GM19463 (cell line): ENCODE measurements around the gene DOK4.

ENCODE experiments used
- ATAC-seq: cut with Tn5 transposase; IDR thresholded peaks from one replicate; pipeline ENCODE4 v1.9.1; 2021; ENCODE audit warnings: mild to moderate bottlenecking, moderate library complexity; ENCODE audit not compliant: unreplicated experiment

DOK4 gene

DNA sequence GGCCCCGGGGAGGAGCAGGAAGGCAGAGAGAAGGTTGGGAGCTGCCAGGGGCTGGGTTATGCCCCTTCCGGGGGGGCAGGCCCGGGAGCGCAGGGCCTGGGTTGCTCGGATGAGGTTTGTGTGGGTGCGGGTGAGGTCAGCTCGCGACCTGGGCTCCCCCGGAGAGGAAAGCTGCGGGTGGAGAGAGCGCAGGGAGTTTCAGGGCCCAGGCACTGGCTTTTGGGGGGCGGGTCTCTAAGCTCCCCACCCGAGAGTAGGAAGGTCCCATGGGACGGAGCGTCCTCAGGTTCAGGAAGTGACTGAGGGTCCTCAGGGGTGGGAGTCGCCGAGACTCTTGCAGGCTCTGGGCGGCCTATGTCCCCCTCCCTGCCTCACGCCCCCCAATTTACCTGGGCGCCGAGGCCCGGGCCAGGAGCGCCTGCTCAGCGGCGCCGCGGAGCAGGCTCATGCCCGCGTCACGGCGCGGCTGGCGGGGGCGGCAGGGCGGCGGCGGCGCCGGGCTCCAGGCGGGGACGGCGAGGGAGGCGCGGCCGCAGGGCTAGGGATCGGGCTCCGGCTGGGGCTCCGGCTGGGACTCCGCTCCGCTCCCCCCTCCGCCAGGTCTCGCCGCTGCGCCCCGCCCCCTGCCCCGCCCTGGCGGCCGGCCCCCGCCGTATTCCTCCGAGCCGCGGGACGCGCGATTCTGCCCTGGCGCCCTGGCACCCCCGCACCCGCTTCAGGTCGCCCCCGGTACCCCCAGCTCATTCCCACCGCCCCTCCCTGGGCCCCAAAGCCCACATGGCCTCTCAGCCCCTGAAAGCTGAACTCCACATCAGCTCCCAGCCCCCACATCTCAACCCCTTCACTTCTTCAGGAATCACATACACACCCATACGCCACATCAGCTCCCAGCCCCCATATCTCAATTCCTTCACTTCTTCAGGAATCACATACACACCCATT lies at the start of gene DOK4:
Gene DOK4 (minus strand): TSS at position 578 of the 942 bp plus-strand sequence. CDS start 6,986 bp downstream, outside the sequence.
- ATAC-seq: peak; percentile 93

DNA sequence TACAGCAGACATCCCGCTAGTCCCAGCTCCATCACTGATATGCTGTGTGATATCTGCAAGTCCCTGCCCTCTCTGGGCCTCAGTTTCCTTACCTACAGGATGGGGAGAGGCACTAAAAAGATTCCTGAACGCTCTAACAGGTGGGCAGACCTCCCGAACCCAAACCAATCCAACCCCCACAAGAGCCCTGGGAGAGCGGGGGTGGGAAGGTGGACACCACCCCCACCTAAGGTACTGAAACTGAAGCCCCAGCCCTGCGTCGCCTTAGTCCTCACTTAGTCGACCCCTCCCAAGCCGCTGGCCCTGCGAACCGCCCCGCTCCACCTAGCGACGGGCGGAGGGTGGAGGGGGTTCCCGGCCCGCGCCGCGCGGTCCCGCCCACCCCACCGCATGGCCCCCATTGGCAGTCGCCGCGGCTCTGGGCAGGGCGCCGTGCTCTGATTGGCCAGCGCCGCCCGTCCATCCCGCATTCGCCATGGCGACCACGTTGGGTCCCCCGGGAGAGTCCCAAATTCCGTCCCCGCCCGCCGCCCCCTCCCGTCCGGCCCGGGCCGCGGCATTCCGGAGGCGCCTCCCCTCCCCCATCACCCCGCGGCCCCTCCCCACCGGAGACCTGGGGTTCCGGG lies 49.5 kb upstream of the DOK4 start:
- ATAC-seq: peak; percentile 69

GRCh38 chr16:57534881-57535658 lies 48.8 kb upstream of the DOK4 start:
- ATAC-seq: no peak

DNA sequence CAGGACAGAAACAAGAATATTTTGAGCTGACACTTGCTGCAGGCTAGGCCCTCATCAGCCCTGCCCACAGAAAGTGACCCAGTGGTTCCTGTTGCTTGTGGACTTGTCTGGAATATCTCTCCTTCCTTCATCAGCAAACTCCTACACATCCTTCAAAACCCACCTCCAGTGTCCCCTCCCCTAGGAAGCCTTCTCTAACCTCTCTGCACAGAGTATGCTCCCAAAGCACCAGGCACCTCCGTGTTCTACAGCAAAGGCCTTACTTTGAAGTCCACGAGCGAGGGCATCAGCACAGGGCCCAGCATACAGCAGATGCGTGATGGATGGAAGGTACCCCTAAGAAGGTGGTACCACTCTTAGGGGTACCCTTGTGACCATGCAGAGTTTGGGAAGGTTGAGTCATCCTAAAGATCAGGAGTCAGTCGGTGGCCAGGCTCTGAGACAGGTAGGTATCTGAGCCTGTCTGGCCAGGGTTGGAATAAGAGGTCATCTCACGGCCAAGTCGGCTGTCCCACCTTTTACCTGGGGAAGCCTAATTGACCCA lies 48.1 kb upstream of the DOK4 start:
- no peak for ATAC-seq

- no peak for ATAC-seq
Measured at GRCh38 chr16:57533431-57534336, 47.4 kb upstream of the DOK4 start.

DNA sequence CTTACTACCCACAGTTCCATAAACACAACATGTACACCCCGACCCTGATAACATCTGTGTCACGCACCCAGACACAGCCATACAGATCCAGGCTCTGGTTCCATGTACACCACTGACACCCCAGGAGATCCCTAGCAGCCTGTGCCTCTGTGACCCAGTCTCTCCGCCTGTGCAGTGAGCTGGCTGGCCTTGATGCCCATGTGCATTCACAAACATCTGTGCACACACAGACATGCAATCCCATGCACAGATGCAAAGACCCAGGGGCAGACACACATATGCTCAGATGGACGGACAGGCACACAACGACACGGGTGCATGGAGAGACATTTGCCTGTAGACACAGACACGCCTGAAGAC lies 46.0 kb upstream of the DOK4 start:
- no peak for ATAC-seq

GRCh38 chr16:57531635-57532265 lies 45.5 kb upstream of the DOK4 start:
- ATAC-seq: no peak

DNA sequence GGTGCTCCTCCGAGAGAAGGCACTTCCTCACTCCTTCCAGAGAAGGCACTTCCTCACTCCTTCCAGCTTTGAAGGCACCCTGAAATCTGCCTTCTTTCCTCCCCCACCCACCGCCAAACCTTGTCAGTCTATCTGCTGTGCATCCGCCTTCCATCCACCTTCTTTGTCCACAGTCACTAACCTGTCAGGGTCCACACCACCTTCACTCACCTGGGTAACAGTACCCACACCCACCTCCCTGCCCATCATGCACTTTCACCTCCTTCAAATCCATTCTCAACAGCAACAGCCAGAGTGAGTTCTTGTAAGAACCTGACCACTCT lies 44.9 kb upstream of the DOK4 start:
- no peak for ATAC-seq

DNA sequence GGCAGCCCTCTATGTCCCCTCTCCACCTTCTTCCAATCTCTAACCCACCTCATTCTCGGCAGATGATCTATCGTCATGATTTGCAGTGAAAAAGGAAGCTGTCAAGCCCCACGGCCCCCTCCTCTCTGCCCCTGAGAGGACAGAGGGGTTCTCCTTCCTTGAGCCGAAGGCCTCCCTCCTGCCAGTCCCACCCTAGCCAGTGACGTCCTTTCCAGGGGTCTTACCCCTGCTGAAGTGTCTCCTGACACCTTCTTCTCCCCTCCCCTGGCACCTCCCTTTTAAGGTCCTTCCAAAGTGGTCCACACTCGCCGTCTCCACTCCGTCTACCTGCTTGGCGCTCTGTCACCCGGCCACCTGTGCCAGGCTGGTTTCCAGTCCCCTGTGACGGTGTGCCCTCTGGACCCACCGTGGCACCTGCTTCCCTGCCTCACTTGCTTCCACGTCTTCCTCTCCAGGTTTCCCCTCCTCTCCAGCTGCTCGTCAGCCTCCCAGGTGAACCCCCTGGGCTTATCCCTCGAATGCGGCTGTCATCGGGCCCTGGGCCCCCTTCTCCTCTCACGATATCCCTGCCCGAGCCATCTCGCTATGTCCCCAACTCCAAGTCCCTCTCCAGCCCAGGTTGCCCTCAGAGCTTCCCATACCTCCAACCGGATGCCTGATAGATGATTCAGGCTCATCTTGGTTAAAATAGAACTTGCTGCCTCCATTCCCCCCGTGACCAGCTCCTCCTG lies 44.4 kb upstream of the DOK4 start:
- no peak for ATAC-seq

- ATAC-seq: peak; percentile 87
Measured at GRCh38 chr16:57530104-57530521, 43.8 kb upstream of the DOK4 start.

- ATAC-seq: no peak
Measured at GRCh38 chr16:57529391-57530103, 43.3 kb upstream of the DOK4 start.

DNA sequence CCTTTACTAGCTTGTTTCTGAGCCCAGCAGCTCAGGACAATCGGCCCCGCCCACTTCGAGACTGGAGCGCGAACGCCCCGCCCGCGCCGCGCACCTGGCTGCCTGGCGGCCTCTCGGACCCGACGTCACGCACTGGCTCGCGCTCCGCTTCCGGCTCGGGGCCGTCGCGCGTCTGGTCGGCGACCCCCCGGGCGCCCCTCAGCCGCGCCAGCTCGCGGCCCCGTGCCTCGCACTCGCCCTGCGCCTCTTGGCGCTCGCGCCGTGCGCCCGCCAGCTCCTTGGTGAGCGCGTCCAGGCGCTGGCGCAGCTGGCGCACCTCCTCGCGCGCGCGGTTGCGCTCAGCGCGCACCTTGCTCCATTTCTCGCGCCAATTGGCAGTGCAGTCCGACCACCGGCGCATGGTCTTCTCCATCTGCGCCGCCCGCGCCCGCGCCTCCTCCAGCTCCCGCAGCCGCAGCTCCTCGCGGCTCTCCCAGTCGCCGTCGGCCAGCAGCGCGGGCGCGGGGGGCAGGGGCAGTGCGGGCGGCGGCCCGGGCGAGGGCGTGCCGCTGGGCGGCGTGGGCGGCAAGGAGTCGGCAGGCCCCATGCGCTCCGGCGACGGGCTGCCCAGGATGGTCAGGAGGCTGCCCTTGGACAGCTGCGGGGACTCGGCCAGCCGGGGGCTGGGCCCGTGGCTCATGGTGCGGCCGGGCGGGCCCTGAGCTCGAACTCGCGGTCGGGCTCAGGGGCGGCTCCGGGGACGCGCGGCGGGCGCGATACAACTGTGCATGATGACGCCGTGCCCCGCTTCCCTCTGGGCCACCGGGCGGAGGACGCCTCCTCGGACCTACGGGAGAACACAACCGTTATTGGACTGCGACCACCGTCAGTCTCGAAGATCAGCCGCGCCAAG lies 42.5 kb upstream of the DOK4 start:
- ATAC-seq: no peak

- ATAC-seq: no peak
Measured at GRCh38 chr16:57527610-57528360, 41.5 kb upstream of the DOK4 start.

DNA sequence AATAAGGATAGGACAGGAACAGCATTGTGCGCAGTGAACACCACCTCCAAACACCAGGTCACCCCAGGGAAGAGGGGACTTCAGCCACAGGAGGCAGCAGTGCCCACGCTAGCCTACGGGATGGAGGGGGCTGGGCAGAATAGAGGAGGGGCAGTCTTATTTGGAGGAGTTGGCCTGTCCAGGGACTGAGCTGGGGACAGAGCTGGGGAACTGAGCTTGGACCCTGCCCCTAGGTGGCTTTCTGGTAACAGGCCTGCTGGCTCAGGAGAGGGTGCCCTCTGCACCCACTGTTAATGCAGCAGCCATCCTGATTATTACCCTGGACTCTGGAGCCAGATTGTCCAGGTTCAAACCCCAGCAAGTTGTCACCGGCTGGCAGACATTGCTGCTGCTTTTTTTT lies 40.7 kb upstream of the DOK4 start:
- ATAC-seq: no peak

- no peak for ATAC-seq
Measured at GRCh38 chr16:57526498-57526897, 40.2 kb upstream of the DOK4 start.

- ATAC-seq: no peak
Measured at GRCh38 chr16:57525761-57526160, 39.5 kb upstream of the DOK4 start.

DNA sequence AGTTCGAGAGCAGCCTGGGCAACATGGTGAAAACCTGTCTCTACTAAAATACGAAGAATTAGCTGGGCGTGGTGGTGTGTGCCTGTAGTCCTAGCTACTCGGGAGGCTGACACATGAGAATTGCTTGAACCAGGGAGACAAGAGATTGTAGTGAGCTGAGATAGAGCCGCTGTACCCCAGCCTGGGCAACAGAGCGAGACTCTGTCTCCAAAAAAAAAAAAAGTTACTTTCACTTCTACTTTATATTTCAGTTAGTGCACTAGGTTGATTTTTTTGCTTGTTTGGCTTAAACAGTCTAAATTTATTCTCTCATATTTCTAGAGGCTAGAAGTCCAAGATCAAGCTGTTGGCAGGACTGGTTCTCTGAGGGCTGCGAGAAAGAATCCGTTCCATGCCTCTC lies 36.7 kb upstream of the DOK4 start:
- no peak for ATAC-seq
